ENCODE measurements around the gene CPLX4.

- TF ChIP-seq CTCF (IDR thresholded peaks at IDR 0.05 in 8 of 11, conservative IDR thresholded peaks at IDR 0.05 in 3 of 11) (no peak), POLR2A (IDR thresholded peaks at IDR 0.05) (no peak), POLR2AphosphoS5 (IDR thresholded peaks at IDR 0.05) (no peak)
Measured at GRCh38 chr18:59357928-59358327, 39.5 kb upstream of the CPLX4 start.
